ENCODE measurements around the gene BCO1.

The BCO1 gene

DNA sequence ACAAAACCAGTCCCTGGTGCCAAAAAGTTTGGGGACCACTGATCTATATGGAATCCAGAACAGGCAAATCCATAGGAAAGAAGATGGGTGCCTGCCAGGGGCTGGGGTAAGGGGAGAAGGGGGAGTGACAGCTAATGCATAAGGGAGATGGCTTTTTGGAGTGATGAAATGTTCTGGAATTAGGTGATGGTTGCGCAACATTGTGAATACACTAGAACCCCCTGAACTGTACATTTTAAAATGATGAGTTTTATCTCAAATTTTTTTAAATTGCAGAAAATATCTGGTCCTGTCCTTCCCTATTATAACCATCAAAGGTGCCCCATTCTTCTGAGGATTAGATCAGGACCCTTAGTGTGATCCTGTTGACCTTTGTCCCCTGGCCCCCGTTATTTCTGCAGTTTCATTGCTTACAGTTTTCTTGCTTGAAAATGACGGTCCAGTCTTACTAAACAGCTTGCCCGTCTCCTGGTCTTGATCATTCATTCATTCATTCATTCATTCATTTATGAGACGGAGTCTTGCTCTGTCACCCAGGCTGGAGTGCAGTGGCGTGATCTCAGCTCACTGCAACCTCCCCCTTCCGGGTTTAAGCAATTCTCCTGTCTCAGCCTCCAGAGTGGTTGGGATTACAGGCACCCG, 4.6 kb downstream of the BCO1 start:
- Histone ChIP-seq H3K4me3 (no peak overlapping the region), H3K36me3 (ENCODE audit: insufficient read depth, low read length) (no peaks in the 10 kb centered on the region), H3K27ac (no peak overlapping the region), H3K9ac (ENCODE audit: insufficient read length) (no peak overlapping the region), H3K9me3 (ENCODE audit: low read depth, low read length) (no peaks in the 10 kb centered on the region)
- TF ChIP-seq POLR2AphosphoS5 (IDR thresholded peaks at IDR 0.05; ENCODE audit: borderline replicate concordance, low read depth, low read length) (no peak), FOXP2 (optimal IDR thresholded peaks at IDR 0.05; ENCODE audit: control extremely low read depth, extremely low read length, insufficient read depth) (no peak)
- DNase-seq (ENCODE audit: low read depth, low spot score): no peak

DNA sequence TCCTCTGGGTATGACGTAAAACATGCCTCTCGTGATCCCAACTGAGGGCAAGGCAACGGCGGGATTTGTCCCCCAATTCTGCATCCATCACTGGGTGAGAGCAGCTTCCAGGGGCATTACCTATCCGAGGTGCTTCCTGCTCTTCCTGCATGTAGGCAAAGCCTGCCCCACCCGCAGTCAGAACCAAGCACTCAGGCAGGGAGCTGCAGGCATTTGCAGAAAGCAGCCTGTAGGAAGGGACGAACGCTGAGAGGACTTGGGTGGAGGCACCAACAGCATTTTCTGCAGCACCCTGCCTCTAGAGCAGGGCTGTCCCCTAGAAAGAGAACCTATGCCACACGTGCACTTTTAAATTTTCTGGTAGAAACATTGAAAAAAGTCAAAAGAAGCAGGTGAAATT, 5.5 kb downstream of the BCO1 start:
- H3K36me3 ChIP-seq (ENCODE audit: insufficient read depth, low read length): no peaks in the 10 kb centered on the region
- no peak for DNase-seq (ENCODE audit: low read depth, low spot score)

DNA sequence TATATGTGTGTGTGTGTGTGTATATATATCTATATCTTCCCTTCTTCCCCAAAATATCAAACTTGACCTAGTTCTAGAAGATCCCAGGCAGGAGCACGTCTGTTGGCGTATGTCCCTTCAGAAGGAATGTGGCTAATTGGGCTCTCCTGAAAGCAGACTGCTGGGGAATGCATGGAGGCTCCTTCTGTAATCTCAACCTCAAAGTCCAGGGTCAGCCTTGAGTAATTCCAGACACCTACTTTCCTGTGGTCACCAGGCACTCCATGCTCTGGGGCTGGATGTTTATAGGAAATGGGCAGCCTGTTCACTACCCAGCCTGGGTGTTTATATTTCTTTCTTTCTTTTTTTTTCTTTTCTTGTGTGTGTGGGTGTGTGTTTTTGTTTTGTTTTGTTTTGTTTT, 13.4 kb downstream of the BCO1 start:
- no peak overlapping the region for H3K27ac ChIP-seq
- DNase-seq (ENCODE audit: low read depth, low spot score): no peak
- no peak overlapping the region for H3K4me3 ChIP-seq
- H3K9ac ChIP-seq (ENCODE audit: insufficient read length): no peak overlapping the region
- no peaks in the 10 kb centered on the region for H3K36me3 ChIP-seq (ENCODE audit: insufficient read depth, low read length)
- no peaks in the 10 kb centered on the region for H3K9me3 ChIP-seq (ENCODE audit: low read depth, low read length)
- TF ChIP-seq EZH2 (IDR thresholded peaks at IDR 0.05) (no peak), POLR2AphosphoS5 (IDR thresholded peaks at IDR 0.05; ENCODE audit: borderline replicate concordance, low read depth, low read length) (no peak), FOXP2 (optimal IDR thresholded peaks at IDR 0.05; ENCODE audit: control extremely low read depth, extremely low read length, insufficient read depth) (no peak)

More for the DNA sequence above, 5.5 kb downstream of the BCO1 start:
- no peaks in the 10 kb centered on the region for H3K9me3 ChIP-seq (ENCODE audit: low read depth, low read length)
- TF ChIP-seq POLR2AphosphoS5 (IDR thresholded peaks at IDR 0.05; ENCODE audit: borderline replicate concordance, low read depth, low read length) (no peak), EZH2 (IDR thresholded peaks at IDR 0.05) (no peak), FOXP2 (optimal IDR thresholded peaks at IDR 0.05; ENCODE audit: control extremely low read depth, extremely low read length, insufficient read depth) (no peak)
- H3K27ac ChIP-seq: no peak overlapping the region
- no peak overlapping the region for H3K9ac ChIP-seq (ENCODE audit: insufficient read length)
- no peak overlapping the region for H3K4me3 ChIP-seq

DNA sequence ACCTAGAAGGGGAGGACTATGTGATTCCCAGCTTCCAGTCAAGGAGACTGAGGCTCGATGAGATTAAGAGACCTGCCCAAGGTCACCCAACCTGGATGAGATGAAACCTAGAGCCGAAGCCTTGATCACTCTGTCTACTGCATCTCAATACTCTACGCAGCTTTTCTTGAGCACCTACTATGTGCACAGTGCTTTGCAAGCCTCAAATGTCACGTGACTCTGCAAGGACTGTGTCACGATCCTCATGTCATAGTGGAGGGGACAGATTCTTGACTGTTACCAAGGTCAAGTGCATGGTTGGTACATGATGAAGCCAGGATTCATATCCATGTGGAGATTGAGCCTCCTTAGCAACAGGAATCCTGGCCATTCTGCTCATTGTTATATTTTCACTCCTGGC, 14.7 kb downstream of the BCO1 start:
- TF ChIP-seq POLR2AphosphoS5 (IDR thresholded peaks at IDR 0.05; ENCODE audit: borderline replicate concordance, low read depth, low read length): no peak
- no peak for TF ChIP-seq FOXP2 (optimal IDR thresholded peaks at IDR 0.05; ENCODE audit: control extremely low read depth, extremely low read length, insufficient read depth)
- no peak for TF ChIP-seq EZH2 (IDR thresholded peaks at IDR 0.05)
- no peak overlapping the region for H3K4me3 ChIP-seq
- no peaks in the 10 kb centered on the region for H3K36me3 ChIP-seq (ENCODE audit: insufficient read depth, low read length)
- H3K27ac ChIP-seq: no peak overlapping the region
- no peaks in the 10 kb centered on the region for H3K9me3 ChIP-seq (ENCODE audit: low read depth, low read length)
- no peak for DNase-seq (ENCODE audit: low read depth, low spot score)
- no peak overlapping the region for H3K9ac ChIP-seq (ENCODE audit: insufficient read length)

DNA sequence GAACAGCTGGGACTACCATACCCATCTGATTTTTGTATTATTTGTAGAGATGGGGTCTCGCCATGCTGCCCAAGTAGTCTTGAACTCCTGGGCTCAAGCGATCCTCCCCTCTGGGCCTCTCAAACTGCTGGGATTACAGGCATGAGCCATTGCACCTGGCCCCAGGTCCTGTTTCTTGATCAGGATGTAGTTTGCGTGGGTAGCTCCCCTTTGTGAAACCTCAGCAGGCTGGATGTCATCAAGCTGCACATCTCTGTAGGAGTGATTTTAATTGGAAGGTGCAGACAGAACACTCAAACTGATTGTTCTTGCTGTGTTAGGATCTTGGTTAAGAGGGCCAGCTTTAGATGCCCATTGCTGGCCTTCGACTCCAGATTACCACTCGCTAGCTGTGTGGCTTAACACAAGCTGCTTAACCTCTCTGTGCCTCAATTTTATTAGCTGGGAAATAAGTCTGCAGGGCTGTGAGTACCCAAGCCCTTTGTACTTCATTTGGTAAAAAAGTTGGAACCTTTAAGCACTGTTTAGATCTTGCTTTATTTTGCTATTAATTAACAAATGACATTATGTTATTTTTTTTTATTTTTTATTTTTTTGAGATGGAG, 16.5 kb downstream of the BCO1 start:
- no peak for TF ChIP-seq EZH2 (IDR thresholded peaks at IDR 0.05)
- TF ChIP-seq POLR2AphosphoS5 (IDR thresholded peaks at IDR 0.05; ENCODE audit: borderline replicate concordance, low read depth, low read length): no peak
- TF ChIP-seq FOXP2 (optimal IDR thresholded peaks at IDR 0.05; ENCODE audit: control extremely low read depth, extremely low read length, insufficient read depth): no peak
- Histone ChIP-seq H3K4me3 (no peak overlapping the region), H3K9me3 (ENCODE audit: low read depth, low read length) (no peaks in the 10 kb centered on the region), H3K36me3 (ENCODE audit: insufficient read depth, low read length) (no peaks in the 10 kb centered on the region), H3K27ac (no peak overlapping the region), H3K9ac (ENCODE audit: insufficient read length) (no peak overlapping the region)
- no peak for DNase-seq (ENCODE audit: low read depth, low spot score)

DNA sequence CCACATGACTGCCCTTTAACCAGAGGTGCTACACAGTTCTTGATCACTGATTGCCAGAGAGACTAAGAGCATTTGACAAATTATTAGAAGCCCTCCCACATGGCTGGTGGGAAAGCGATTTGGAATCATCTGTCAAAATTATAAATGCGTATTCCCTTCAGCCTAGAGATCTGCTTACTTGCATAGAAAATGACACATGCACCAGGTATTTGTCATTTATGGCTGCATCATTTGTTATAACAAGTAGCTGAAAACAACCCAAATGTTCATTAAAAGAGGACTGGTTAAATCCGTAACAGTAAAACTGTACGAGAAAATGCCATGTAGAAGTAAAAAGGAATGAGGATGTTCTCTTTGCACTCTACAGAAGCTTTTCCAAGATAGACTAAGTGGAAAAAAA, 21.4 kb downstream of the BCO1 start:
- H3K9ac ChIP-seq (ENCODE audit: insufficient read length): no peak overlapping the region
- TF ChIP-seq FOXP2 (optimal IDR thresholded peaks at IDR 0.05; ENCODE audit: control extremely low read depth, extremely low read length, insufficient read depth): no peak
- no peak for TF ChIP-seq POLR2AphosphoS5 (IDR thresholded peaks at IDR 0.05; ENCODE audit: borderline replicate concordance, low read depth, low read length)
- no peak for TF ChIP-seq EZH2 (IDR thresholded peaks at IDR 0.05)
- DNase-seq (ENCODE audit: low read depth, low spot score): no peak
- H3K27ac ChIP-seq: no peak overlapping the region
- no peaks in the 10 kb centered on the region for H3K36me3 ChIP-seq (ENCODE audit: insufficient read depth, low read length)
- H3K4me3 ChIP-seq: no peak overlapping the region
- no peaks in the 10 kb centered on the region for H3K9me3 ChIP-seq (ENCODE audit: low read depth, low read length)

DNA sequence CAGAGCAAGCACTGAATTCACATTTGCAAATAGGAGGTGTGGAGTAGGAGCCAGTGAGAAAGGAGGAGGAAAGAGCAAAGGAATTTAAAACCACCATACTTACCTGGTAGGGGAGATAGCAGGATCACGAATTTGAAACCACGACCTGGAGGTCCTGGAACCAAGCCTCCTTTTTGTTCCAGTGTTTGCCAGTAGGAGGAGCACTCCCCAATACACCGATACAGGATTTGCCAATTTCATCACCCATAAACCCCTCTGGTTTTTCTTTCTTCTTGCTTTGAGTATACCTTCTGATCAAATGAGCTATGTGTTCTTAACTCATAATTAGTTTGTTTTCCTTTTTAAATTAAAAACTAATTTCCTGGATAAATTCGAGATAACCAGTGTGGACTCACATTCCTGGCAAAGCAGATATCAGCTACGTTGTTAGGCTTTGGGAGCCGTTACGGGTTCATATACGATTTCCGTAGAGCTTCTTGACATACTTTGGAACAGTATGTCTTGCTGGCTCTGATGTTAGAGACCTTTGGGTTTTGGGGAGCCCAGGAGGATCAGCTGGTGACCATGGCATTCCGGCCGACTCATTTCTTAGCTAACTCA, 22.7 kb downstream of the BCO1 start:
- no peak for TF ChIP-seq FOXP2 (optimal IDR thresholded peaks at IDR 0.05; ENCODE audit: control extremely low read depth, extremely low read length, insufficient read depth)
- TF ChIP-seq POLR2AphosphoS5 (IDR thresholded peaks at IDR 0.05; ENCODE audit: borderline replicate concordance, low read depth, low read length): no peak
- TF ChIP-seq EZH2 (IDR thresholded peaks at IDR 0.05): no peak
- Histone ChIP-seq H3K27ac (no peak overlapping the region), H3K36me3 (ENCODE audit: insufficient read depth, low read length) (no peaks in the 10 kb centered on the region), H3K9ac (ENCODE audit: insufficient read length) (no peak overlapping the region), H3K9me3 (ENCODE audit: low read depth, low read length) (no peaks in the 10 kb centered on the region), H3K4me3 (no peak overlapping the region)
- DNase-seq (ENCODE audit: low read depth, low spot score): no peak

DNA sequence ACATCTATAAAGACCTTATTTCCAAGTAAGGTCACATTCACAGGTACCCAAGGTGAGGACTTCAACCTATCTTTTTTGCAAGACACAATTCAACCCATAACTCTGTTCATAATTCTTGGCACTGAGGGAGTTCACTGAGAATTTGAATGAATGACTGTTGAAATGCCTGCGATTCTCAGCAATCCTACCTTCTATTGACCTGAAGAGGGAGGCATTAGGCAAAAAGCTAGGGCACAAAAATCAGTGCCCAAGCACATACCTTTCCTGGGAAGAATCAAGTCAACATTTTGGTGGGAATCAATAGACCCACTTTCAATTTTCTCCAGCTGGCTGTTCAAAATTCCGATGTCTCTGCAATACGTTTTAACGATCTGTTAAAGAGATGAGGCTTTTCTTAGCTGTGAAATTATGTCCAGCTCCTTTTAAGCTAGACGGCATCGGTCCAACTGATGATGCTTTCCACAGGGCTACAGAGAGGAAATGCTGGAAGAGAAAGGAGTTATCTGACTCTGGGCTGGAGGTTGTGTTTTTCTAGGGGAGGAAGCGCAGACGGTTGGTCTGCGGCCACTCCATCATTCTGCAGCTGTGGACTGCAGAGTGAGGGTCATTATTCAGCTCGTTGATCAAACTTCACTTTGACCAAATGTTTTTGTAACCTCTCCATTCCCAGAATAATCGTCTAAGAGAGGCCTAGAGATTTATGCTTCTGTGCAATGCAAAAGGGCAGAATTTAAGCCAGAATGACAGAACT, 25.2 kb downstream of the BCO1 start:
- Histone ChIP-seq H3K36me3 (ENCODE audit: insufficient read depth, low read length) (no peaks in the 10 kb centered on the region), H3K9me3 (ENCODE audit: low read depth, low read length) (no peaks in the 10 kb centered on the region), H3K9ac (ENCODE audit: insufficient read length) (no peak overlapping the region), H3K27ac (no peak overlapping the region), H3K4me3 (no peak overlapping the region)
- no peak for DNase-seq (ENCODE audit: low read depth, low spot score)
- no peak for TF ChIP-seq EZH2 (IDR thresholded peaks at IDR 0.05)
- no peak for TF ChIP-seq FOXP2 (optimal IDR thresholded peaks at IDR 0.05; ENCODE audit: control extremely low read depth, extremely low read length, insufficient read depth)
- no peak for TF ChIP-seq POLR2AphosphoS5 (IDR thresholded peaks at IDR 0.05; ENCODE audit: borderline replicate concordance, low read depth, low read length)

All from SK-N-MC (cell line).